Sigmoid colon (tissue), 7 donors: ENCODE data around the gene SIX4. TPM values are rescaled to one million over a fixed set of nuclear protein-coding genes. Genes with fewer than 3 reads are reported as not detected.

Source experiments
- DNase-seq: peaks from one replicate; pipeline ENCODE4 v3.0.0-alpha.2; 2019
- H3K27ac ChIP-seq, 4 donors: fragments of 200-600 bp; sonication (generic); one replicate each; pipeline ENCODE4 v1.5.1; 2016 to 2019; ENCODE audit warnings: mild to moderate bottlenecking in 1 of 4
- H3K27me3 ChIP-seq, 3 donors: fragments of 200-600 bp; sonication (generic); one replicate each; pipeline ENCODE4 v1.5.1; 2019; ENCODE audit warnings: mild to moderate bottlenecking in 1 of 3
- H3K36me3 ChIP-seq, 4 donors: fragments of 200-600 bp; sonication (generic); one replicate each; pipeline ENCODE4 v1.5.1; 2016 to 2019
- H3K4me1 ChIP-seq, 4 donors: fragments of 200-600 bp; sonication (generic); one replicate each; pipeline ENCODE4 v1.5.1; 2017 to 2019
- H3K4me3 ChIP-seq, 4 donors: fragments of 200-600 bp; sonication (generic); one replicate each; pipeline ENCODE4 v1.5.1; 2017 to 2019; ENCODE audit warnings: mild to moderate bottlenecking in 2 of 4, moderate library complexity in 1 of 4
- H3K9me3 ChIP-seq, 4 donors: fragments of 200-600 bp in 3 of 4; sonication (generic) in 3 of 4; one replicate each; pipeline versions ENCODE4 v1.5.1 to v1.6.1; 2013 to 2019
- EP300 ChIP-seq, 4 donors: sonication (generic); formaldehyde crosslinking; IDR thresholded peaks; one replicate each; pipeline ENCODE4 v1.6.1; 2017; ENCODE audit warnings: antibody characterized with exemption in 4 of 4
- POLR2A ChIP-seq, 2 donors: fragments of 450-650 bp; IDR thresholded peaks; one replicate each; pipeline ENCODE4 v1.6.1; 2016; ENCODE audit warnings: antibody characterized with exemption in 2 of 2, mild to moderate bottlenecking in 2 of 2, moderate library complexity in 2 of 2
- POLR2AphosphoS5 ChIP-seq, 4 donors: sonication (generic); formaldehyde crosslinking; IDR thresholded peaks; one replicate each; pipeline ENCODE4 v1.6.1; 2017; ENCODE audit warnings: antibody characterized with exemption in 4 of 4
- WGBS, 2 donors: extraction: QIAGEN DNeasy Blood & Tissue Kit; methylation state at CpG; one replicate each; pipeline ENCODE4 v1.1.7; 2013; 5-methylcytosine and 5-hydroxymethylcytosine counted together
- intact Hi-C: fragments of 100-400 bp; cut with DNase I; formaldehyde crosslinking; loops from one replicate; pipeline ENCODE4 v1.15.1; 2023
- polyA plus RNA-seq, 3 donors: library from polyadenylated mRNA; stranded (reverse); fragments of 200-250 nt; gene quantifications; one replicate each; pipeline ENCODE4 v1.2.3, GENCODE V29; 2013
- total RNA-seq, 4 donors: library from RNA; depleted of rRNA; stranded (reverse); fragments of >200 nt; gene quantifications; one replicate each; pipeline ENCODE4 v1.1.0, GENCODE V29; 2016
- TF ChIP-seq, protein P1 (sequence below), 4 experiments: fragments of 450-650 bp in 3 of 4; fragments of 200-600 bp in 1 of 4; IDR thresholded peaks; one replicate each; pipeline ENCODE4 v1.5.1; 2016 to 2019; ENCODE audit warnings: antibody characterized with exemption in 4 of 4, mild to moderate bottlenecking in 3 of 4, moderate library complexity in 2 of 4
- donor health status: healthy with polysubstance abuse.
- donor health status: Bipolar disorder and iron deficiency.
- donor health status: healthy.

SIX4 gene
- total and polyA plus RNA-seq, 7 donors, result 0.10 to 2.7 (median 1.7) TPM; not detected in 2

DNA sequence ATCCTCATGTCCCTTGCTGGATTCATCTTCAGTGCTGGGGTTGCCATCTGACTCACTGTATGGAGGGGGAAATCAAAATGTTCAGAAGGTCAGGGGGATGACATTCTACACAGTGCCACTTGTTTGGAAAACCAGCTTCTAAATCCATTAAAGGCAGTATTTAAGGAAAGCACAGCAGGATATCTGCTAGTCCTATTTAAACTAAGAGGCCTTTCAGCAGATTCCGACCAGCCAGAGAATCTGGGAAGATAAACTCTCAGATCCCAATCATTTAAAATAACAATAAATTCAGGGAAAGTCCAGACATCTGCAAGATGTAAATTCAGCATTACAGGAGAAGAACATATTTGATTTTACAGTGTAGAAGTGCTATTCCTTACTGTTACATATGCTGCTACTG lies 3.8 kb downstream of the SIX4 start:
- intact Hi-C loops, result loop anchor here (5.0 kb wide), 1 partner anchor 262 kb away; the partner anchor contains the start of genes SLC38A6 and TRMT5
- Histone ChIP-seq H3K27me3 (peaks cover 15 to 46% (median 38%) of the 10 kb centered on the region in 3 donors), H3K27ac (no peak overlapping the region), H3K4me3 (no peak overlapping the region), H3K9me3 (no peaks in the 10 kb centered on the region), H3K4me1 (peaks cover 0 to 36% (median 23%) of the 10 kb centered on the region in 4 donors), H3K36me3 (no peaks in the 10 kb centered on the region)
- WGBS, 2 donors, result 84 to 91% methylated on average over 1 of the region's 1 CpG
- TF ChIP-seq POLR2A (IDR thresholded peaks at IDR 0.05) (no peak), EP300 (IDR thresholded peaks at IDR 0.05) (no peak), POLR2AphosphoS5 (IDR thresholded peaks at IDR 0.05) (no peak)
- TF ChIP-seq, protein P1, sequence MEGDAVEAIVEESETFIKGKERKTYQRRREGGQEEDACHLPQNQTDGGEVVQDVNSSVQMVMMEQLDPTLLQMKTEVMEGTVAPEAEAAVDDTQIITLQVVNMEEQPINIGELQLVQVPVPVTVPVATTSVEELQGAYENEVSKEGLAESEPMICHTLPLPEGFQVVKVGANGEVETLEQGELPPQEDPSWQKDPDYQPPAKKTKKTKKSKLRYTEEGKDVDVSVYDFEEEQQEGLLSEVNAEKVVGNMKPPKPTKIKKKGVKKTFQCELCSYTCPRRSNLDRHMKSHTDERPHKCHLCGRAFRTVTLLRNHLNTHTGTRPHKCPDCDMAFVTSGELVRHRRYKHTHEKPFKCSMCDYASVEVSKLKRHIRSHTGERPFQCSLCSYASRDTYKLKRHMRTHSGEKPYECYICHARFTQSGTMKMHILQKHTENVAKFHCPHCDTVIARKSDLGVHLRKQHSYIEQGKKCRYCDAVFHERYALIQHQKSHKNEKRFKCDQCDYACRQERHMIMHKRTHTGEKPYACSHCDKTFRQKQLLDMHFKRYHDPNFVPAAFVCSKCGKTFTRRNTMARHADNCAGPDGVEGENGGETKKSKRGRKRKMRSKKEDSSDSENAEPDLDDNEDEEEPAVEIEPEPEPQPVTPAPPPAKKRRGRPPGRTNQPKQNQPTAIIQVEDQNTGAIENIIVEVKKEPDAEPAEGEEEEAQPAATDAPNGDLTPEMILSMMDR (IDR thresholded peaks at IDR 0.05), result no peak
- no peak for DNase-seq

DNA sequence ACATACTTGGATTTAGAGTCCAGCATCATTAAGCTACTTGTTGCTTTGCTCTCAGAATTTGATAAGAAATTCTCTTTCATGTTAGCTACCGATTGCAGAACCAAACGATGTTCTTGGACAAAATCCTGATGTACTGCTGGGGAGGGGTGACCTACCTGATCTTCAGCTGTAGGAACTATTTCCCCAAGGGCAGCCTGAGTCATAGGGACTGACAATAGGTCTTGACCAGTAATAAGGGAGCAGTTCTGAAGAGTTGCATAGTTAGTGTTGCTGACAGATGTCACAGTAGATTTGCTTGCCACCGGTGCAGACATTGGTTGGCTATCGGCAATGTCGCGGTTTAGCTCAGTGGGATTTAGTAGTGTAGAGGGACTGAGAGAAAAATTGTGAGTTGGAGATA lies 10.6 kb downstream of the SIX4 start:
- Histone ChIP-seq H3K36me3 (no peaks in the 10 kb centered on the region), H3K27ac (no peak overlapping the region)
- intact Hi-C loops, result no loop called here

DNA sequence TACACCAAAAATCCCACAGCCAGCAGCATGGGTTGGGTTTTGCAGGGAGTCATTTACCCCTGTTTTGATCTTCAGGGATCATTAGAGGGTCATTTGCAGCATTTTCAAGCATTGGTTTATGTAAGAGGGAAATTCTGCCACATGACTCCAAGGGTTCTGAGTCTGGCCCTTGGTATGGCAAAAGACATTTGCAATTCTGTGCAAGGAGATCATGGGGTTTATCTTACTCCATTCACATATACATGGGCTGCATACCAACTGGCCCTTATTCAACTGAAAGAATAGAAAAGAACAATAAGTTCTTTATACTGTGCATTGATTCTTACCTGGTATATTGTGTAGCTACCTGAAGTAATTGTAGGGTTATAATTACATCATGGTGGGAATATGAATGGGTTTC lies 13.7 kb downstream of the SIX4 start:
- Histone ChIP-seq H3K9me3 (no peaks in the 10 kb centered on the region), H3K36me3 (no peaks in the 10 kb centered on the region), H3K27me3 (no peaks in the 10 kb centered on the region), H3K27ac (no peak overlapping the region), H3K4me3 (no peak overlapping the region), H3K4me1 (no peaks in the 10 kb centered on the region)
- intact Hi-C loops, result no loop called here
- TF ChIP-seq POLR2A (IDR thresholded peaks at IDR 0.05) (no peak), EP300 (IDR thresholded peaks at IDR 0.05) (no peak), POLR2AphosphoS5 (IDR thresholded peaks at IDR 0.05) (no peak)
- TF ChIP-seq, protein P1 (IDR thresholded peaks at IDR 0.05), result no peak
- no peak for DNase-seq

More for the DNA sequence above, 10.6 kb downstream of the SIX4 start:
- TF ChIP-seq, protein P1 (IDR thresholded peaks at IDR 0.05), result no peak
- no peak for TF ChIP-seq POLR2AphosphoS5 (IDR thresholded peaks at IDR 0.05)
- no peak for TF ChIP-seq EP300 (IDR thresholded peaks at IDR 0.05)
- no peak for TF ChIP-seq POLR2A (IDR thresholded peaks at IDR 0.05)
- DNase-seq, result no peak
- 90 to 92% methylated on average over 6 of the region's 6 CpGs for WGBS, 2 donors
- Histone ChIP-seq H3K27me3 (no peaks in the 10 kb centered on the region), H3K4me3 (no peak overlapping the region), H3K9me3 (no peaks in the 10 kb centered on the region), H3K4me1 (no peaks in the 10 kb centered on the region)

DNA sequence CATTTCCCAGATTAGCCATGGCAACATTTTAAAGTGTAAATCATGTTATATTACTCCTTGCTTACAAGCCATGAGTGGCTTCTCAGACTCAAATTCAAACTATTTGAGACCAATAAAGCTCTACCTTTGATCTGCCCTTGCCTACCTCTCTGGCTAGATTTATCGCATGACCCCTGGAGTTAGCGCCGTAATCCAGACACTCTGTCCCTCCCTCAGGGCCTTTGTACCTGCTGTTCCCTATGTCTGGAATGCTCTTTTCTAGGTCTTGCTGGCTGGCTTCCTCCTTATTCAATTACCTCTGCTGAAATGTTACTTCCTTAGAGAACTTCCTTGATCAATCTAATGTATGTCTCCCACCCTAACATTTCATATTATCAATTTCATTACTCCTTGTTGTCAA lies 16.3 kb downstream of the SIX4 start:
- Histone ChIP-seq H3K4me3 (no peak overlapping the region), H3K27me3 (no peaks in the 10 kb centered on the region), H3K9me3 (no peaks in the 10 kb centered on the region), H3K4me1 (no peaks in the 10 kb centered on the region), H3K36me3 (no peaks in the 10 kb centered on the region), H3K27ac (no peak overlapping the region)
- WGBS, 2 donors, result 91 to 93% methylated on average over 3 of the region's 3 CpGs
- no peak for DNase-seq
- intact Hi-C loops, result no loop called here
- TF ChIP-seq POLR2AphosphoS5 (IDR thresholded peaks at IDR 0.05) (no peak), EP300 (IDR thresholded peaks at IDR 0.05) (no peak), POLR2A (IDR thresholded peaks at IDR 0.05) (no peak)
- TF ChIP-seq, protein P1 (IDR thresholded peaks at IDR 0.05), result no peak

DNA sequence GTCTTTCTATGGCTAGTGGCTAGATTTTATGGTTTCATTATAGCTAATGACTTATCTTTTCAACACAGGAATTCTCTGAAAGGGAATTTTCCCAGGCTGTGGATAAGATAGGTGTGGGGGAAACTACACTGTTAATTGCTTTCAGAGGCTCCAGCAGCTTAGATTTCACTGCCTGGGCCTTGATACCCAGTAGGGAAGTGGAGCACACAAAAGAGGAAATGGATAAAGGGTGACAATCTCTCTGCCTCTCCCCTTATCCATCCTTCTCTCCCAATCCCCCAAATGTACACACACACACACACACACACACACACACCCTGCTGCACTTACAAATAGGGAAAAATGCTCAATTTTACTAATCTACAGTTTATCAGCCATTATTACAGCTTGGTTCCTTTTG lies 19.1 kb downstream of the SIX4 start:
- intact Hi-C loops, result no loop called here
- Histone ChIP-seq H3K9me3 (peaks cover 0 to 10% (median 3%) of the 10 kb centered on the region in 4 donors), H3K36me3 (no peaks in the 10 kb centered on the region), H3K4me3 (no peak overlapping the region), H3K27me3 (no peaks in the 10 kb centered on the region), H3K27ac (no peak overlapping the region), H3K4me1 (no peaks in the 10 kb centered on the region)
- TF ChIP-seq POLR2AphosphoS5 (IDR thresholded peaks at IDR 0.05), result no peak
- TF ChIP-seq, protein P1 (IDR thresholded peaks at IDR 0.05), result no peak
- no peak for TF ChIP-seq EP300 (IDR thresholded peaks at IDR 0.05)
- TF ChIP-seq POLR2A (IDR thresholded peaks at IDR 0.05), result no peak
- DNase-seq, result no peak
